GM12874 (cell line): Measurements from ENCODE around the gene PIK3CD.

Experiments used
- CTCF ChIP-seq: IDR thresholded peaks from 2 replicates; pipeline ENCODE4 v1.5.1; 2011; ENCODE audit warnings: low read depth, mild to moderate bottlenecking, control low read depth, low read length, moderate library complexity; ENCODE audit not compliant: insufficient read depth

PIK3CD gene

GRCh38 chr1:9706178-9706577, 54.6 kb downstream of the PIK3CD start:
- TF ChIP-seq CTCF: no peak

GRCh38 chr1:9710037-9710436, 58.5 kb downstream of the PIK3CD start:
- no peak for TF ChIP-seq CTCF

- TF ChIP-seq CTCF: no peak
Measured at GRCh38 chr1:9711466-9712020, 60.0 kb downstream of the PIK3CD start.

- TF ChIP-seq CTCF: no peak
Measured at GRCh38 chr1:9714257-9714718, 62.8 kb downstream of the PIK3CD start.

- TF ChIP-seq CTCF: no peak
Measured at GRCh38 chr1:9715536-9716226, 64.2 kb downstream of the PIK3CD start.

- TF ChIP-seq CTCF: no peak
Measured at GRCh38 chr1:9716404-9717192, 65.1 kb downstream of the PIK3CD start.

- no peak for TF ChIP-seq CTCF
Measured at GRCh38 chr1:9717193-9718005, 65.9 kb downstream of the PIK3CD start.
